Measurements from ENCODE around the gene CSNK2A1. TPM values are rescaled to one million over a fixed set of nuclear protein-coding genes. Genes with fewer than 3 reads are reported as not detected.

CSNK2A1 gene
- total and polyA plus RNA-seq, 2 of the 8 experiments (the other 6 are each of a cell fraction or from before 2014, with no cell fraction given): 117 to 260 TPM

- TF ChIP-seq CHD7 (IDR thresholded peaks at IDR 0.05; ENCODE audit: insufficient replicate concordance, low read length) (no peak), RXRA (IDR thresholded peaks at IDR 0.05; ENCODE audit: insufficient read depth, low read depth, low read length) (no peak), JUND (IDR thresholded peaks at IDR 0.05; ENCODE audit: low read length) (no peak)
These were observed 115.5 kb downstream of the CSNK2A1 start (continued) for GRCh38 chr20:427849-428657.

All from H1 (cell line).